ENCODE results near the gene PCDHGB1.
"Not testable (repeated sequence)": the region's sequence is repeated elsewhere in the genome, so short reads cannot be mapped to it uniquely, and the experiment has no call there.

The PCDHGB1 gene

GRCh38 chr5:141383345-141383744 is 33.4 kb downstream of the PCDHGB1 start:
- no peak for DNase-seq (ENCODE audit: low read depth)

DNA sequence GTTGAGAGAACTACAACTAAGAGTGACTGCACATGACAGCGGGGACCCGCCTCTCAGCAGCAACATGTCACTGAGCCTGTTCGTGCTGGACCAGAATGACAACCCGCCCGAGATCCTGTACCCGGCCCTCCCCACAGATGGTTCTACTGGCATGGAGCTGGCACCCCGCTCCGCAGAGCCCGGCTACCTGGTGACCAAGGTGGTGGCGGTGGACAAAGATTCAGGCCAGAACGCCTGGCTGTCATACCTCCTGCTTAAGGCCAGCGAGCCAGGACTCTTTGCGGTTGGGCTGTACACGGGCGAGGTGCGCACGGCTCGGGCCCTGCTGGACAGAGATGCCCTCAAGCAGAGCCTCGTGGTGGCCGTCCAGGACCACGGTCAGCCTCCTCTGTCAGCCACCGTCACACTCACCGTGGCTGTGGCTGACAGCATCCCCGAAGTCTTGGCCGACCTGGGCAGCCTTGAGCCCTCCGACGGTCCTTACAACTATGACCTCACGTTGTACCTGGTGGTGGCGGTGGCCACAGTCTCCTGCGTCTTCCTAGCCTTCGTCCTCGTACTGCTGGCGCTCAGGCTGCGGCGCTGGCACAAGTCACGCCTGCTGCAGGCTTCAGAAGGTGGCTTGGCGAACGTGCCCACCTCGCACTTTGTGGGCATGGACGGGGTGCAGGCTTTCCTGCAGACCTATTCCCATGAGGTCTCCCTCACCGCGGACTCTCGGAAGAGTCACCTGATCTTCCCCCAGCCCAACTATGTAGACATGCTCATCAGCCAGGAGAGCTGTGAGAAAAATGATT is 34.8 kb downstream of the PCDHGB1 start:
- DNase-seq (ENCODE audit: low read depth): no peak

DNA sequence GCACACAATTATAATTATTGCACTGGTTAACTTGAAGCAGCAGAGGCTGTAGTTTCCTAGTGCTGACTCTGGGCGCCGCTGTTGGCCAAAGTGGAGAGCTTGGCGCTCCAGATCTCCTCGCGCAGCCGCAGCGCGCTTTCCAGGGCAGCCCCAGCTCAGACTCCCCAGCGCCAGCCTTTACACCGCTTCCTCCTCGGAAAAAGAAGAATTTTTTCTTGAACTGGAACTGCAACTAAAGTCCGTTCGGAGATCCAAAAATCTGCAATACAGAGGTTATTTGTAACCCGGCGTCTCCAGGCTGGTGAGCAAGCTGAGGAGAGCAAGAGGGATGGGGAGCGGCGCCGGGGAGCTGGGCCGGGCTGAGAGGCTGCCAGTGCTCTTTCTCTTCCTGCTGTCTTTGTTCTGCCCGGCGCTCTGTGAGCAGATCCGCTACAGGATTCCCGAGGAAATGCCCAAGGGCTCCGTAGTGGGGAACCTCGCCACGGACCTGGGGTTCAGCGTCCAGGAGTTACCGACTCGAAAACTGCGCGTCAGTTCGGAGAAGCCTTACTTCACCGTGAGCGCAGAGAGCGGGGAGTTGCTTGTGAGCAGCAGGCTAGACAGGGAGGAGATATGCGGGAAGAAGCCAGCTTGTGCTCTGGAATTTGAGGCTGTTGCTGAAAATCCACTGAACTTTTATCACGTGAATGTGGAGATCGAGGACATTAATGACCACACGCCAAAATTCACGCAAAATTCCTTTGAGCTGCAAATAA is 37.8 kb downstream of the PCDHGB1 start, which contains the start of gene PCDHGB4:
Gene PCDHGB4, plus strand, starts transcription at position 142 of the 755 bp plus-strand sequence. Its CDS starts 187 bp downstream, at position 329.
- not testable (repeated sequence) for DNase-seq (ENCODE audit: low read depth)

- DNase-seq (ENCODE audit: low read depth): no peak
Observed at GRCh38 chr5:141388661-141389060, 38.8 kb downstream of the PCDHGB1 start.

- DNase-seq (ENCODE audit: low read depth): no peak
Observed at GRCh38 chr5:141389153-141390042, 39.5 kb downstream of the PCDHGB1 start.

DNA sequence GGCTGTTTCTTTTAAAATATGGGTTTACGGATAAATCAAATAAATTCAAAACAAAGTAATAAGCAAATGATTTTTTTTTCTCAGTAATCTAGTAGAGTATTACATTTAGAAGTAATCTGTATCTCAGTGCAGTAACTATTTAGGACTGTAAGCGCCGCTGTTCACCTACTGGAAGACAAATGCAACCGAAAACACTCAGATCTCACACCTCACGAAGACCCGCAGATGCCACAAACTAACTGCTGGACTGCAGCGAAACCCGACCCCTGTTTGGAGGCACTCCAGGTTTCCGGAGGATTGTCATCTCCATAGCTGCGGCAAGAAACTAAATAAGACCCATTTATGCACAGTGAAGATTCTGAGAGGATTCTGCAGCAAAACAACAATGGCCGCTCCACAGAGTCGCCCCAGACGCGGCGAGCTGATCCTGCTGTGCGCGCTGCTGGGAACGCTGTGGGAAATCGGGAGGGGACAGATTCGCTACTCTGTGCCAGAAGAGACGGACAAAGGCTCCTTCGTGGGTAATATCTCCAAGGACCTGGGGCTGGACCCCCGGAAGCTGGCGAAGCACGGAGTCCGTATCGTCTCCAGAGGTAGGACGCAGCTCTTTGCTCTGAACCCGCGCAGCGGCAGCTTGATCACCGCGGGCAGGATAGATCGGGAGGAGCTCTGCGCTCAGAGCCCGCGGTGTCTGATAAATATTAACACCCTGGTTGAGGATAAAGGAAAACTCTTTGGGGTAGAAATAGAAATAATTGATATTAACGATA is 42.7 kb downstream of the PCDHGB1 start, which contains the start of gene PCDHGA8:
Gene PCDHGA8, plus strand, starts transcription at position 205 of the 770 bp plus-strand sequence. Its CDS starts 181 bp downstream, at position 386.
- DNase-seq (ENCODE audit: low read depth): no peak

DNA sequence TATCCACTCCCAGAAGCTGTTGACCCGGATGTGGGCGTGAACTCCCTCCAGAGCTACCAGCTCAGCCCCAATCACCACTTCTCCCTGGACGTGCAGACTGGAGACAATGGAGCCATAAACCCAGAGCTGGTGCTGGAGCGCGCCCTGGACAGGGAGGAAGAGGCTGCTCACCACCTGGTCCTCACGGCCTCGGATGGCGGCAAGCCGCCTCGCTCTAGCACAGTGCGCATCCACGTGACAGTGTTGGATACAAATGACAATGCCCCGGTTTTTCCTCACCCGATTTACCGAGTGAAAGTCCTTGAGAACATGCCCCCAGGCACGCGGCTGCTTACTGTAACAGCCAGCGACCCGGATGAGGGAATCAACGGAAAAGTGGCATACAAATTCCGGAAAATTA is 43.4 kb downstream of the PCDHGB1 start:
- DNase-seq (ENCODE audit: low read depth): no peak

GRCh38 chr5:141394401-141395187 is 44.7 kb downstream of the PCDHGB1 start:
- not testable (repeated sequence) for DNase-seq (ENCODE audit: low read depth)

DNA sequence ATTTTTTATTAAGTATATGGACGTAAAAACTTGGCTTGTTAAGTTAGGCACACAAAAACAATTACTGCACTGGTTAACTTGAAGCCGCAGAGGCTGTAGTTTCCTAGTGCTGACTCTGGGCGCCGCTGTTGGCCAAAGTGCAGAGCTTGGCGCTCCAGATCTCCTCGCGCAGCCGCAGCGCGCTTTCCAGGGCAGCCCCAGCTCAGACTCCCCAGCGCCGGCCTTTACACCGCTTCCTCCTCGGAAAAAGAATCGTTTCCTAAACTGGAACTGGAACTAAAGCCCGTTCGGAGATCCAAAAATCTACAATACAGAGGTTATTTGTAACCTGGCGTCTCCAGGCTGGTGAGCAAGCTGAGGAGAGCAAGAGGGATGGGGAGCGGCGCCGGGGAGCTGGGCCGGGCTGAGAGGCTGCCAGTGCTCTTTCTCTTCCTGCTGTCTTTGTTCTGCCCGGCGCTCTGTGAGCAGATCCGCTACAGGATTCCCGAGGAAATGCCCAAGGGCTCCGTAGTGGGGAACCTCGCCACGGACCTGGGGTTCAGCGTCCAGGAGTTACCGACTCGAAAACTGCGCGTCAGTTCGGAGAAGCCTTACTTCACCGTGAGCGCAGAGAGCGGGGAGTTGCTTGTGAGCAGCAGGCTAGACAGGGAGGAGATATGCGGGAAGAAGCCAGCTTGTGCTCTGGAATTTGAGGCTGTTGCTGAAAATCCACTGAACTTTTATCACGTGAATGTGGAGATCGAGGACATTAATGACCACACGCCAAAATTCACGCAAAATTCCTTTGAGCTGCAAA is 48.1 kb downstream of the PCDHGB1 start, which contains the start of gene PCDHGB5:
Gene PCDHGB5, plus strand, starts transcription at position 192 of the 796 bp plus-strand sequence. Its CDS starts 181 bp downstream, at position 373.
- not testable (repeated sequence) for DNase-seq (ENCODE audit: low read depth)

GRCh38 chr5:141398608-141399007 is 48.7 kb downstream of the PCDHGB1 start:
- no peak for DNase-seq (ENCODE audit: low read depth)

DNA sequence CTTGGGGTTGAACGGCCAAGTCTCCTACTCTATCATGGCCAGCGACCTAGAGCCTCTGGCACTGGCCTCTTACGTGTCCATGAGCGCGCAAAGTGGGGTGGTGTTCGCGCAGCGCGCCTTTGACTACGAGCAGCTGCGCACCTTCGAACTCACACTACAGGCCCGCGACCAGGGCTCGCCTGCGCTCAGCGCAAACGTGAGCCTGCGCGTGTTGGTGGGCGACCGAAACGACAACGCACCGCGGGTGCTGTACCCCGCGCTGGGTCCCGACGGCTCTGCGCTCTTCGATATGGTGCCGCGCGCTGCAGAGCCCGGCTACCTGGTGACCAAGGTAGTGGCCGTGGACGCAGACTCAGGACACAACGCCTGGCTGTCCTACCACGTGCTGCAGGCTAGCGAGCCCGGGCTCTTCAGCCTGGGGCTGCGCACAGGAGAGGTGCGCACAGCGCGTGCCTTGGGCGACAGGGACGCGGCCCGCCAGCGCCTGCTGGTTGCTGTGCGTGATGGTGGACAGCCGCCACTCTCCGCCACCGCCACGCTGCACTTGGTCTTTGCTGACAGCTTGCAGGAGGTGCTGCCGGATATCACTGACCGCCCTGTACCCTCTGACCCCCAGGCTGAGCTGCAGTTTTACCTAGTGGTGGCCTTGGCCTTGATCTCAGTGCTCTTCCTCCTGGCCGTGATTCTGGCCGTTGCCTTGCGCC is 49.8 kb downstream of the PCDHGB1 start:
- no peak for DNase-seq (ENCODE audit: low read depth)

Measured in activated T-helper 1 cell treated with Interleukin-2 at 50 U/mL for 16 hours (primary cell).